HEK293 (cell line): ENCODE results near the gene PCLO.

Experiments used
- CTCF ChIA-PET: fragments of 350-600 bp; formaldehyde crosslinking; extraction: SDS; loops from one replicate; lab custom pipeline; 2021; ENCODE audit warnings: antibody characterized with exemption; lab: Yijun Ruan, JAX
- POLR2A ChIA-PET: fragments of 300-600 bp; formaldehyde crosslinking; extraction: SDS; loops from one replicate; lab custom pipeline; 2020; ENCODE audit warnings: antibody characterized with exemption, inconsistent platforms; lab: Yijun Ruan, JAX
- H3K27ac ChIP-seq: fragments of 200-500 bp; sonication (Bioruptor generic); 2 replicates; pipeline ENCODE4 v1.5.1; 2014; ENCODE audit warnings: low read depth, low read length, control low read depth, inconsistent platforms; ENCODE audit errors: extremely low read depth
- H3K36me3 ChIP-seq, 2 experiments: fragments of 200-500 bp in 1 of 2; sonication (Bioruptor generic) in 1 of 2; 1 replicate in 1 of 2; 2 replicates in 1 of 2; pipeline ENCODE4 v1.5.1; 2014 to 2017; ENCODE audit warnings: inconsistent platforms in 2 of 2, low read length in 2 of 2; ENCODE audit not compliant: control insufficient read depth in 2 of 2, insufficient read depth in 1 of 2
- H3K4me1 ChIP-seq: fragments of 200-500 bp; sonication (Bioruptor generic); 2 replicates; pipeline ENCODE4 v1.5.1; 2014; ENCODE audit warnings: mild to moderate bottlenecking, low read length, inconsistent platforms; ENCODE audit not compliant: control insufficient read depth, insufficient read depth
- H3K4me3 ChIP-seq: 2 replicates; pipeline ENCODE4 v1.5.1; 2011; ENCODE audit warnings: low read depth, mild to moderate bottlenecking, control low read depth, low read length, moderate library complexity
- H3K9me3 ChIP-seq: fragments of 200-500 bp; sonication (Bioruptor generic); 2 replicates; pipeline ENCODE4 v1.5.1; 2014; ENCODE audit warnings: low read depth, low read length, inconsistent platforms; ENCODE audit not compliant: control insufficient read depth, insufficient read depth
- HOXC10 ChIP-seq: sonication (generic); formaldehyde crosslinking; IDR thresholded peaks from 2 replicates; pipeline ENCODE4 v1.8.1; 2023; ENCODE audit warnings: mild to moderate bottlenecking, missing genetic modification reagents
- ZBTB8A ChIP-seq: fragments of 450-650 bp; formaldehyde crosslinking; IDR thresholded peaks from 2 replicates; pipeline ENCODE4 v1.5.1; 2016; ENCODE audit warnings: missing biosample characterization, missing genetic modification characterization
- ZFP3 ChIP-seq: fragments of 450-650 bp; formaldehyde crosslinking; IDR thresholded peaks from 2 replicates; pipeline ENCODE4 v1.5.1; 2016; ENCODE audit warnings: low read depth, missing biosample characterization, missing genetic modification characterization
- ZNF114 ChIP-seq: fragments of 450-650 bp; formaldehyde crosslinking; IDR thresholded peaks from 2 replicates; pipeline ENCODE4 v1.5.0; 2017; ENCODE audit warnings: missing biosample characterization, missing genetic modification characterization
- ZNF433 ChIP-seq: fragments of 450-650 bp; formaldehyde crosslinking; IDR thresholded peaks from 2 replicates; pipeline ENCODE4 v1.5.1; 2016; ENCODE audit warnings: missing biosample characterization, missing genetic modification characterization, low read depth
- ZNF473 ChIP-seq: fragments of 450-650 bp; formaldehyde crosslinking; IDR thresholded peaks from 2 replicates; pipeline ENCODE4 v1.5.1; 2017; ENCODE audit warnings: missing biosample characterization, missing genetic modification characterization
- ZNF521 ChIP-seq: fragments of 450-650 bp; formaldehyde crosslinking; IDR thresholded peaks from 2 replicates; pipeline ENCODE4 v1.5.1; 2017; ENCODE audit warnings: missing biosample characterization, mild to moderate bottlenecking, missing genetic modification characterization
- ZNF596 ChIP-seq: fragments of 450-650 bp; IDR thresholded peaks from 2 replicates; pipeline ENCODE4 v1.5.0; 2018; ENCODE audit warnings: missing biosample characterization, mild to moderate bottlenecking, missing genetic modification characterization, moderate library complexity
- ZNF610 ChIP-seq: fragments of 450-650 bp; formaldehyde crosslinking; IDR thresholded peaks from 2 replicates; pipeline ENCODE4 v1.5.1; 2016; ENCODE audit warnings: missing biosample characterization, missing genetic modification characterization, borderline replicate concordance
- ZNF624 ChIP-seq: fragments of 450-650 bp; formaldehyde crosslinking; IDR thresholded peaks from 2 replicates; pipeline ENCODE4 v1.5.1; 2017; ENCODE audit warnings: missing biosample characterization, missing genetic modification characterization
- ZNF626 ChIP-seq: fragments of 450-650 bp; sonication (Bioruptor Pico); formaldehyde crosslinking; IDR thresholded peaks from 2 replicates; pipeline ENCODE4 v1.5.1; 2018; ENCODE audit warnings: missing biosample characterization, missing genetic modification characterization, inconsistent platforms
- ZNF76 ChIP-seq: fragments of 450-650 bp; formaldehyde crosslinking; IDR thresholded peaks from 2 replicates; pipeline ENCODE4; 2016; ENCODE audit warnings: low read depth, missing biosample characterization, missing genetic modification characterization, borderline replicate concordance
- ZNF792 ChIP-seq: fragments of 450-650 bp; formaldehyde crosslinking; IDR thresholded peaks from 2 replicates; pipeline ENCODE4 v1.5.1; 2016; ENCODE audit warnings: missing biosample characterization, missing genetic modification characterization
- ZNF830 ChIP-seq: fragments of 450-650 bp; IDR thresholded peaks from 2 replicates; pipeline ENCODE4 v1.5.0; 2018; ENCODE audit warnings: missing biosample characterization, missing genetic modification characterization, low read depth, mild to moderate bottlenecking, moderate library complexity
- ZSCAN16 ChIP-seq: fragments of 450-650 bp; formaldehyde crosslinking; IDR thresholded peaks from 2 replicates; pipeline ENCODE4 v1.5.1; 2016; ENCODE audit warnings: missing biosample characterization, missing genetic modification characterization
- TF ChIP-seq, protein P1 (sequence below): fragments of 450-650 bp; formaldehyde crosslinking; IDR thresholded peaks from 2 replicates; pipeline ENCODE4 v1.5.1; 2016; ENCODE audit warnings: missing biosample characterization, missing genetic modification characterization, borderline replicate concordance
- TF ChIP-seq, protein P2 (sequence below): fragments of 450-650 bp; formaldehyde crosslinking; IDR thresholded peaks from 2 replicates; pipeline ENCODE4 v1.5.1; 2016; ENCODE audit warnings: missing biosample characterization, missing genetic modification characterization
- TF ChIP-seq, protein P3 (sequence below): fragments of 450-650 bp; formaldehyde crosslinking; IDR thresholded peaks from 2 replicates; pipeline ENCODE4 v1.5.1; 2016; ENCODE audit warnings: missing biosample characterization, missing genetic modification characterization

Gene PCLO

GRCh38 chr7:82760831-82761230 lies 401.9 kb downstream of the PCLO start:
- no peak overlapping the region for H3K27ac ChIP-seq
- POLR2A ChIA-PET, result no interaction called here
- TF ChIP-seq ZNF521 (tag by site-specific recombination) (no peak), ZNF830 (tag by site-specific recombination) (no peak), ZFP3 (tag by site-specific recombination) (no peak), ZNF792 (tag by site-specific recombination) (no peak), ZNF596 (tag by site-specific recombination) (no peak), ZNF626 (tag by site-specific recombination) (no peak), ZSCAN16 (tag by site-specific recombination) (no peak), ZNF473 (no peak), ZNF610 (tag by site-specific recombination) (no peak), HOXC10 (CRISPR knock-in tag) (no peak), ZNF624 (tag by site-specific recombination) (no peak), ZNF114 (tag by site-specific recombination) (no peak), ZNF76 (no peak), ZNF433 (tag by site-specific recombination) (no peak), ZBTB8A (tag by site-specific recombination) (no peak)
- TF ChIP-seq, protein P1, sequence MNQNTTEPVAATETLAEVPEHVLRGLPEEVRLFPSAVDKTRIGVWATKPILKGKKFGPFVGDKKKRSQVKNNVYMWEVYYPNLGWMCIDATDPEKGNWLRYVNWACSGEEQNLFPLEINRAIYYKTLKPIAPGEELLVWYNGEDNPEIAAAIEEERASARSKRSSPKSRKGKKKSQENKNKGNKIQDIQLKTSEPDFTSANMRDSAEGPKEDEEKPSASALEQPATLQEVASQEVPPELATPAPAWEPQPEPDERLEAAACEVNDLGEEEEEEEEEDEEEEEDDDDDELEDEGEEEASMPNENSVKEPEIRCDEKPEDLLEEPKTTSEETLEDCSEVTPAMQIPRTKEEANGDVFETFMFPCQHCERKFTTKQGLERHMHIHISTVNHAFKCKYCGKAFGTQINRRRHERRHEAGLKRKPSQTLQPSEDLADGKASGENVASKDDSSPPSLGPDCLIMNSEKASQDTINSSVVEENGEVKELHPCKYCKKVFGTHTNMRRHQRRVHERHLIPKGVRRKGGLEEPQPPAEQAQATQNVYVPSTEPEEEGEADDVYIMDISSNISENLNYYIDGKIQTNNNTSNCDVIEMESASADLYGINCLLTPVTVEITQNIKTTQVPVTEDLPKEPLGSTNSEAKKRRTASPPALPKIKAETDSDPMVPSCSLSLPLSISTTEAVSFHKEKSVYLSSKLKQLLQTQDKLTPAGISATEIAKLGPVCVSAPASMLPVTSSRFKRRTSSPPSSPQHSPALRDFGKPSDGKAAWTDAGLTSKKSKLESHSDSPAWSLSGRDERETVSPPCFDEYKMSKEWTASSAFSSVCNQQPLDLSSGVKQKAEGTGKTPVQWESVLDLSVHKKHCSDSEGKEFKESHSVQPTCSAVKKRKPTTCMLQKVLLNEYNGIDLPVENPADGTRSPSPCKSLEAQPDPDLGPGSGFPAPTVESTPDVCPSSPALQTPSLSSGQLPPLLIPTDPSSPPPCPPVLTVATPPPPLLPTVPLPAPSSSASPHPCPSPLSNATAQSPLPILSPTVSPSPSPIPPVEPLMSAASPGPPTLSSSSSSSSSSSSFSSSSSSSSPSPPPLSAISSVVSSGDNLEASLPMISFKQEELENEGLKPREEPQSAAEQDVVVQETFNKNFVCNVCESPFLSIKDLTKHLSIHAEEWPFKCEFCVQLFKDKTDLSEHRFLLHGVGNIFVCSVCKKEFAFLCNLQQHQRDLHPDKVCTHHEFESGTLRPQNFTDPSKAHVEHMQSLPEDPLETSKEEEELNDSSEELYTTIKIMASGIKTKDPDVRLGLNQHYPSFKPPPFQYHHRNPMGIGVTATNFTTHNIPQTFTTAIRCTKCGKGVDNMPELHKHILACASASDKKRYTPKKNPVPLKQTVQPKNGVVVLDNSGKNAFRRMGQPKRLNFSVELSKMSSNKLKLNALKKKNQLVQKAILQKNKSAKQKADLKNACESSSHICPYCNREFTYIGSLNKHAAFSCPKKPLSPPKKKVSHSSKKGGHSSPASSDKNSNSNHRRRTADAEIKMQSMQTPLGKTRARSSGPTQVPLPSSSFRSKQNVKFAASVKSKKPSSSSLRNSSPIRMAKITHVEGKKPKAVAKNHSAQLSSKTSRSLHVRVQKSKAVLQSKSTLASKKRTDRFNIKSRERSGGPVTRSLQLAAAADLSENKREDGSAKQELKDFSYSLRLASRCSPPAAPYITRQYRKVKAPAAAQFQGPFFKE (tag by site-specific recombination), result no peak
- TF ChIP-seq, protein P2, sequence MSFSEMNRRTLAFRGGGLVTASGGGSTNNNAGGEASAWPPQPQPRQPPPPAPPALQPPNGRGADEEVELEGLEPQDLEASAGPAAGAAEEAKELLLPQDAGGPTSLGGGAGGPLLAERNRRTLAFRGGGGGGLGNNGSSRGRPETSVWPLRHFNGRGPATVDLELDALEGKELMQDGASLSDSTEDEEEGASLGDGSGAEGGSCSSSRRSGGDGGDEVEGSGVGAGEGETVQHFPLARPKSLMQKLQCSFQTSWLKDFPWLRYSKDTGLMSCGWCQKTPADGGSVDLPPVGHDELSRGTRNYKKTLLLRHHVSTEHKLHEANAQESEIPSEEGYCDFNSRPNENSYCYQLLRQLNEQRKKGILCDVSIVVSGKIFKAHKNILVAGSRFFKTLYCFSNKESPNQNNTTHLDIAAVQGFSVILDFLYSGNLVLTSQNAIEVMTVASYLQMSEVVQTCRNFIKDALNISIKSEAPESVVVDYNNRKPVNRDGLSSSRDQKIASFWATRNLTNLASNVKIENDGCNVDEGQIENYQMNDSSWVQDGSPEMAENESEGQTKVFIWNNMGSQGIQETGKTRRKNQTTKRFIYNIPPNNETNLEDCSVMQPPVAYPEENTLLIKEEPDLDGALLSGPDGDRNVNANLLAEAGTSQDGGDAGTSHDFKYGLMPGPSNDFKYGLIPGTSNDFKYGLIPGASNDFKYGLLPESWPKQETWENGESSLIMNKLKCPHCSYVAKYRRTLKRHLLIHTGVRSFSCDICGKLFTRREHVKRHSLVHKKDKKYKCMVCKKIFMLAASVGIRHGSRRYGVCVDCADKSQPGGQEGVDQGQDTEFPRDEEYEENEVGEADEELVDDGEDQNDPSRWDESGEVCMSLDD (tag by site-specific recombination), result no peak
- TF ChIP-seq, protein P3, sequence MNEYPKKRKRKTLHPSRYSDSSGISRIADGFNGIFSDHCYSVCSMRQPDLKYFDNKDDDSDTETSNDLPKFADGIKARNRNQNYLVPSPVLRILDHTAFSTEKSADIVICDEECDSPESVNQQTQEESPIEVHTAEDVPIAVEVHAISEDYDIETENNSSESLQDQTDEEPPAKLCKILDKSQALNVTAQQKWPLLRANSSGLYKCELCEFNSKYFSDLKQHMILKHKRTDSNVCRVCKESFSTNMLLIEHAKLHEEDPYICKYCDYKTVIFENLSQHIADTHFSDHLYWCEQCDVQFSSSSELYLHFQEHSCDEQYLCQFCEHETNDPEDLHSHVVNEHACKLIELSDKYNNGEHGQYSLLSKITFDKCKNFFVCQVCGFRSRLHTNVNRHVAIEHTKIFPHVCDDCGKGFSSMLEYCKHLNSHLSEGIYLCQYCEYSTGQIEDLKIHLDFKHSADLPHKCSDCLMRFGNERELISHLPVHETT (tag by site-specific recombination), result no peak
- TF ChIP-seq, all 188 proteins: peak for 0
- Histone ChIP-seq H3K4me3 (no peak overlapping the region), H3K4me1 (no peaks in the 10 kb centered on the region), H3K9me3 (no peaks in the 10 kb centered on the region), H3K36me3 (no peaks in the 10 kb centered on the region)
- CTCF ChIA-PET, result interaction anchor here (0.6 to 1.1 kb wide), 2 partner anchors 16 to 20 kb away, joined by 3 to 6 read pairs; no protein-coding TSS in a partner anchor
